Ishikawa (cell line): ENCODE data around the gene GPAT3.
A peak's percentile ranks its signal among the peaks of the same experiment; 100 is the strongest.

Source experiments
- CEBPB ChIP-seq: IDR thresholded peaks from 2 replicates; pipeline ENCODE4 v1.6.1; 2012
- CREB1 ChIP-seq: IDR thresholded peaks from 2 replicates; pipeline ENCODE4 v1.6.1; 2012; ENCODE audit warnings: low read depth
- EGR1 ChIP-seq: IDR thresholded peaks from 2 replicates; pipeline ENCODE4 v1.6.1; 2012
- EP300 ChIP-seq: IDR thresholded peaks from 2 replicates; pipeline ENCODE4 v1.6.1; 2012; ENCODE audit warnings: borderline replicate concordance
- FOXM1 ChIP-seq: IDR thresholded peaks from 2 replicates; pipeline ENCODE4 v1.6.1; 2012; ENCODE audit warnings: low read depth, borderline replicate concordance
- MAX ChIP-seq: IDR thresholded peaks from 2 replicates; pipeline ENCODE4 v1.6.1; 2012
- NFIC ChIP-seq: IDR thresholded peaks from 2 replicates; pipeline ENCODE4 v1.6.1; 2012
- RAD21 ChIP-seq: IDR thresholded peaks from 2 replicates; pipeline ENCODE4 v1.6.1; 2012; ENCODE audit warnings: low read depth
- REST ChIP-seq: IDR thresholded peaks from 2 replicates; pipeline ENCODE4 v1.6.1; 2012; ENCODE audit warnings: low read depth, mild to moderate bottlenecking
- TAF1 ChIP-seq: IDR thresholded peaks from 2 replicates; pipeline ENCODE4 v1.6.1; 2012; ENCODE audit warnings: low read depth, mild to moderate bottlenecking
- TCF12 ChIP-seq: IDR thresholded peaks from 2 replicates; pipeline ENCODE4 v1.6.1; 2012; ENCODE audit warnings: low read depth
- TEAD4 ChIP-seq: IDR thresholded peaks from 2 replicates; pipeline ENCODE4 v1.6.1; 2012
- USF1 ChIP-seq: IDR thresholded peaks from 2 replicates; pipeline ENCODE4 v1.6.1; 2012
- YY1 ChIP-seq: IDR thresholded peaks from 2 replicates; pipeline ENCODE4 v1.6.1; 2012; ENCODE audit warnings: low read depth
- ZBTB7A ChIP-seq: IDR thresholded peaks from 2 replicates; pipeline ENCODE4 v1.6.1; 2012; ENCODE audit warnings: low read depth

Gene GPAT3

GRCh38 chr4:83613994-83614393, 78.1 kb downstream of the GPAT3 start:
- TF ChIP-seq CREB1 (no peak), USF1 (no peak), TCF12 (no peak), FOXM1 (no peak), REST (no peak), EP300 (no peak)

GRCh38 chr4:83616252-83616651, 80.3 kb downstream of the GPAT3 start:
- TF ChIP-seq TCF12 = no peak
- TF ChIP-seq CEBPB = no peak

GRCh38 chr4:83617371-83618035, 81.6 kb downstream of the GPAT3 start:
- TF ChIP-seq YY1 (no peak), CREB1 (no peak), MAX (peak; percentile 41; the same call in 1 of the 2 replicates), NFIC (no peak)

- TF ChIP-seq TCF12 (peak; percentile 69), REST (no peak), USF1 (peak; percentile 95), EP300 (no peak; the same call in 1 of the 2 replicates), TEAD4 (peak; percentile 90), NFIC (peak; percentile 56), RAD21 (peak; percentile 1; the same call in 1 of the 2 replicates), MAX (peak; percentile 82)
Observed at GRCh38 chr4:83618431-83618830, 82.5 kb downstream of the GPAT3 start.

GRCh38 chr4:83618991-83619645, 83.2 kb downstream of the GPAT3 start:
- TF ChIP-seq MAX (no peak), NFIC (no peak), EP300 (no peak), CEBPB (no peak), REST (no peak), CREB1 (no peak), ZBTB7A (no peak), TAF1 (no peak), TCF12 (no peak), RAD21 (no peak), USF1 (no peak), YY1 (no peak), FOXM1 (no peak), TEAD4 (no peak), EGR1 (no peak)
